ENCODE results near the gene NPTX1.

DNA sequence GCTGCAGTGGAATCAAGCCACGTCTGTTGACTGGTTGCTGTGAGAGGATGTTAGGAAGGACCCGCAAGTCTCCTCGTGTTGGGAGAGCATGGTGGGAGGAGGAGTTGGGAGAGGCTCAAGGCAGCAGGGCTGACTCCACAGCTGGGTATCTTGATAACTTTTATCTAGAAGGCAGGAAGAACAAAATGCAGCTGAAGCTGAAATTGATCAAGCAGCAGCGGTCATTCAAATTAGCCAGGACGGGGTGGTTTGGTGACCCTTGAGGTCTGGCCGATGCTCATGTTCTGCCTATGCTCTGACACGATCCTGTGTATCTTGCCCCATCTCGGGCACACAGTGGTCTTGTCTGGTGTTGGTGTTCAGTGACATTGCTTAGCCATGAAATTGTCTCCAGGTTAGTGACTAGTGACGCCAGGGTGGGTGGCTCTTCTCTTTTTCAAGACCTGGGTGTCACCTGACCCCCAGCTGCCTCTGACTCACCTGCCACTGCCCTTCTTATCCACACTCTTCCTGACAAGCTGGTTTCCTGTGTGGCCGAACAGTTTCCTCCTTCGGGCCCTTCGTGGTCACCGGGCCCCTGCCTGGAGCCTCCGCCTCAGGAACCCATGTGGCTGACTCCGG lies 19.1 kb downstream of the NPTX1 start:
- TF ChIP-seq, protein P1, sequence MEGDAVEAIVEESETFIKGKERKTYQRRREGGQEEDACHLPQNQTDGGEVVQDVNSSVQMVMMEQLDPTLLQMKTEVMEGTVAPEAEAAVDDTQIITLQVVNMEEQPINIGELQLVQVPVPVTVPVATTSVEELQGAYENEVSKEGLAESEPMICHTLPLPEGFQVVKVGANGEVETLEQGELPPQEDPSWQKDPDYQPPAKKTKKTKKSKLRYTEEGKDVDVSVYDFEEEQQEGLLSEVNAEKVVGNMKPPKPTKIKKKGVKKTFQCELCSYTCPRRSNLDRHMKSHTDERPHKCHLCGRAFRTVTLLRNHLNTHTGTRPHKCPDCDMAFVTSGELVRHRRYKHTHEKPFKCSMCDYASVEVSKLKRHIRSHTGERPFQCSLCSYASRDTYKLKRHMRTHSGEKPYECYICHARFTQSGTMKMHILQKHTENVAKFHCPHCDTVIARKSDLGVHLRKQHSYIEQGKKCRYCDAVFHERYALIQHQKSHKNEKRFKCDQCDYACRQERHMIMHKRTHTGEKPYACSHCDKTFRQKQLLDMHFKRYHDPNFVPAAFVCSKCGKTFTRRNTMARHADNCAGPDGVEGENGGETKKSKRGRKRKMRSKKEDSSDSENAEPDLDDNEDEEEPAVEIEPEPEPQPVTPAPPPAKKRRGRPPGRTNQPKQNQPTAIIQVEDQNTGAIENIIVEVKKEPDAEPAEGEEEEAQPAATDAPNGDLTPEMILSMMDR (conservative IDR thresholded peaks at IDR 0.05; ENCODE audit: low read depth in 2 of 2), result no peak
- TF ChIP-seq, protein P2, sequence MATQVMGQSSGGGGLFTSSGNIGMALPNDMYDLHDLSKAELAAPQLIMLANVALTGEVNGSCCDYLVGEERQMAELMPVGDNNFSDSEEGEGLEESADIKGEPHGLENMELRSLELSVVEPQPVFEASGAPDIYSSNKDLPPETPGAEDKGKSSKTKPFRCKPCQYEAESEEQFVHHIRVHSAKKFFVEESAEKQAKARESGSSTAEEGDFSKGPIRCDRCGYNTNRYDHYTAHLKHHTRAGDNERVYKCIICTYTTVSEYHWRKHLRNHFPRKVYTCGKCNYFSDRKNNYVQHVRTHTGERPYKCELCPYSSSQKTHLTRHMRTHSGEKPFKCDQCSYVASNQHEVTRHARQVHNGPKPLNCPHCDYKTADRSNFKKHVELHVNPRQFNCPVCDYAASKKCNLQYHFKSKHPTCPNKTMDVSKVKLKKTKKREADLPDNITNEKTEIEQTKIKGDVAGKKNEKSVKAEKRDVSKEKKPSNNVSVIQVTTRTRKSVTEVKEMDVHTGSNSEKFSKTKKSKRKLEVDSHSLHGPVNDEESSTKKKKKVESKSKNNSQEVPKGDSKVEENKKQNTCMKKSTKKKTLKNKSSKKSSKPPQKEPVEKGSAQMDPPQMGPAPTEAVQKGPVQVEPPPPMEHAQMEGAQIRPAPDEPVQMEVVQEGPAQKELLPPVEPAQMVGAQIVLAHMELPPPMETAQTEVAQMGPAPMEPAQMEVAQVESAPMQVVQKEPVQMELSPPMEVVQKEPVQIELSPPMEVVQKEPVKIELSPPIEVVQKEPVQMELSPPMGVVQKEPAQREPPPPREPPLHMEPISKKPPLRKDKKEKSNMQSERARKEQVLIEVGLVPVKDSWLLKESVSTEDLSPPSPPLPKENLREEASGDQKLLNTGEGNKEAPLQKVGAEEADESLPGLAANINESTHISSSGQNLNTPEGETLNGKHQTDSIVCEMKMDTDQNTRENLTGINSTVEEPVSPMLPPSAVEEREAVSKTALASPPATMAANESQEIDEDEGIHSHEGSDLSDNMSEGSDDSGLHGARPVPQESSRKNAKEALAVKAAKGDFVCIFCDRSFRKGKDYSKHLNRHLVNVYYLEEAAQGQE (IDR thresholded peaks at IDR 0.05; ENCODE audit: unreplicated experiment), result no peak
- TF ChIP-seq EZH2phosphoT487 (IDR thresholded peaks at IDR 0.05; ENCODE audit: unreplicated experiment) (no peak), EZH2 (IDR thresholded peaks at IDR 0.05; ENCODE audit: low read depth, unreplicated experiment) (no peak), POLR2AphosphoS5 (IDR thresholded peaks at IDR 0.05; ENCODE audit: low read depth) (no peak), CREB1 (CRISPR knock-in tag; IDR thresholded peaks at IDR 0.05; ENCODE audit: low read depth) (no peak)
- TF ChIP-seq, protein P3, sequence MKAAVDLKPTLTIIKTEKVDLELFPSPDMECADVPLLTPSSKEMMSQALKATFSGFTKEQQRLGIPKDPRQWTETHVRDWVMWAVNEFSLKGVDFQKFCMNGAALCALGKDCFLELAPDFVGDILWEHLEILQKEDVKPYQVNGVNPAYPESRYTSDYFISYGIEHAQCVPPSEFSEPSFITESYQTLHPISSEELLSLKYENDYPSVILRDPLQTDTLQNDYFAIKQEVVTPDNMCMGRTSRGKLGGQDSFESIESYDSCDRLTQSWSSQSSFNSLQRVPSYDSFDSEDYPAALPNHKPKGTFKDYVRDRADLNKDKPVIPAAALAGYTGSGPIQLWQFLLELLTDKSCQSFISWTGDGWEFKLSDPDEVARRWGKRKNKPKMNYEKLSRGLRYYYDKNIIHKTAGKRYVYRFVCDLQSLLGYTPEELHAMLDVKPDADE (IDR thresholded peaks at IDR 0.05), result no peak
